H1 (cell line): ENCODE measurements around the gene GON4L. TPM values are rescaled to one million over a fixed set of nuclear protein-coding genes. Genes with fewer than 3 reads are reported as not detected.

ENCODE experiments used
- ASH2L ChIP-seq: fragments of 200-600, 300-600 bp; sonication (generic); IDR thresholded peaks from one replicate; pipeline ENCODE4 v1.7.1; 2017; ENCODE audit warnings: low read length
- ATF2 ChIP-seq: IDR thresholded peaks from 2 replicates; pipeline ENCODE4 v1.6.1; 2012; ENCODE audit warnings: low read length, inconsistent platforms
- BACH1 ChIP-seq: IDR thresholded peaks from 2 replicates; pipeline ENCODE4 v1.6.1; 2012; ENCODE audit warnings: low read length, improper control_type of control experiment
- BRCA1 ChIP-seq: IDR thresholded peaks from 2 replicates; pipeline ENCODE4 v1.6.1; 2012; ENCODE audit warnings: low read depth, low read length, improper control_type of control experiment
- CHD2 ChIP-seq: IDR thresholded peaks from 2 replicates; pipeline ENCODE4 v1.6.1; 2012; ENCODE audit warnings: low read length, improper control_type of control experiment
- FOSL1 ChIP-seq: IDR thresholded peaks from 2 replicates; pipeline ENCODE4 v1.6.1; 2011; ENCODE audit warnings: mild to moderate bottlenecking, low read depth, low read length, moderate library complexity; ENCODE audit not compliant: insufficient read depth
- JUN ChIP-seq: IDR thresholded peaks from 2 replicates; pipeline ENCODE4 v1.6.1; 2011; ENCODE audit warnings: low read depth, mild to moderate bottlenecking, improper control_type of control experiment, low read length
- JUND ChIP-seq: IDR thresholded peaks from 2 replicates; pipeline ENCODE4 v1.6.1; 2011; ENCODE audit warnings: mild to moderate bottlenecking, improper control_type of control experiment, low read length
- KDM4A ChIP-seq: IDR thresholded peaks from one replicate; pipeline ENCODE4 v1.7.1; 2012; ENCODE audit warnings: low read depth, mild to moderate bottlenecking, moderate library complexity, low read length, inconsistent platforms; ENCODE audit not compliant: severe bottlenecking
- PHF8 ChIP-seq: fragments of 200-600 bp; sonication (generic); conservative IDR thresholded peaks from 2 replicates; pipeline ENCODE4 v1.7.1; 2012; ENCODE audit warnings: low read depth, mild to moderate bottlenecking, inconsistent platforms, low read length, moderate library complexity
- POLR2AphosphoS5 ChIP-seq: IDR thresholded peaks from 2 replicates; pipeline ENCODE4 v1.6.1; 2011; ENCODE audit warnings: low read depth, low read length
- RFX5 ChIP-seq: IDR thresholded peaks from 2 replicates; pipeline ENCODE4 v1.6.1; 2011; ENCODE audit warnings: low read depth, low read length, improper control_type of control experiment, borderline replicate concordance
- RNF2 ChIP-seq: fragments of 200-900, 300-1000 bp; sonication (generic); IDR thresholded peaks from 2 replicates; pipeline ENCODE4 v1.7.1; 2016; ENCODE audit warnings: borderline replicate concordance, low read depth, mild to moderate bottlenecking, antibody characterized with exemption, low read length; ENCODE audit not compliant: poor library complexity, severe bottlenecking; ENCODE audit errors: missing control alignments
- SIN3A ChIP-seq, 2 experiments: IDR thresholded peaks in 1 of 2; conservative IDR thresholded peaks in 1 of 2; 2 replicates each; pipeline ENCODE4 v1.6.1; 2011 to 2012; ENCODE audit warnings: low read length in 2 of 2, improper control_type of control experiment in 1 of 2, low read depth in 1 of 2, mild to moderate bottlenecking in 1 of 2
- SP1 ChIP-seq: IDR thresholded peaks from 2 replicates; pipeline ENCODE4 v1.6.1; 2011; ENCODE audit warnings: low read depth, low read length
- TAF7 ChIP-seq: optimal IDR thresholded peaks from 2 replicates; pipeline ENCODE3; 2011; ENCODE audit warnings: low read depth, mild to moderate bottlenecking, inconsistent platforms, low read length, moderate library complexity, borderline replicate concordance
- USF2 ChIP-seq: IDR thresholded peaks from 2 replicates; pipeline ENCODE4 v1.6.1; 2011; ENCODE audit warnings: low read length, improper control_type of control experiment
- YY1 ChIP-seq: IDR thresholded peaks from 2 replicates; pipeline ENCODE4 v1.6.1; 2011; ENCODE audit warnings: low read depth, mild to moderate bottlenecking, low read length
- polyA plus RNA-seq, 7 experiments: library from polyadenylated mRNA; depleted of rRNA in 3 of 7; stranded (reverse) in 5 of 7; unstranded in 2 of 7; fragments of >200 nt in 5 of 7; fragments of 200-250 nt in 2 of 7; gene quantifications; 1 replicate in 5 of 7; 2 replicates in 1 of 7; 4 replicates in 1 of 7; pipeline versions ENCODE4 v1.2.1 to v1.2.3, GENCODE V29; 2011 to 2013; ENCODE audit warnings: missing spikeins in 2 of 7, mixed read lengths in 2 of 7
- total RNA-seq: library from RNA; stranded (reverse); fragmentation: NEBNext Ultra II Directional; extraction: Animal tissue kit (Norgen Biotek cat#: 25700); gene quantifications from 2 replicates; pipeline ENCODE4 v1.2.1, GENCODE V29; 2021

GON4L gene
- total and polyA plus RNA-seq, 2 of the 8 experiments (the other 6 are each of a cell fraction or from before 2014, with no cell fraction given) = 26.2 to 52.1 TPM

GRCh38 chr1:155859881-155860871 is 3.2 kb upstream of the GON4L start (continued):
- TF ChIP-seq SP1 (peak; percentile 73; the same call in 1 of the 2 replicates), POLR2AphosphoS5 (peak; percentile 72; the same call in 1 of the 2 replicates), TAF7 (peak; percentile 42), RFX5 (no peak), JUN (peak; percentile 74), KDM4A (peak; percentile 76), YY1 (peak; percentile 87), CHD2 (no peak), BRCA1 (no peak), FOSL1 (no peak), SIN3A (conservative IDR thresholded peaks at IDR 0.05 in 1 of 2, IDR thresholded peaks at IDR 0.05 in 1 of 2; ENCODE audit: low read depth in 1 of 2, low read length in 2 of 2) (0 out of 4 replicates have a peak, but pooled peaks of 1 of the 2 experiments have one; percentile 20), PHF8 (peak; percentile 70), ATF2 (peak; percentile 98), JUND (peak; percentile 91), RNF2 (no peak), ASH2L (peak; percentile 95), BACH1 (no peak), USF2 (0 out of 2 replicates have a peak, but pooled peaks have one; percentile 11)
